HT-29 (cell line): Measurements from ENCODE around the gene NCK1. TPM values are rescaled to one million over a fixed set of nuclear protein-coding genes. Genes with fewer than 3 reads are reported as not detected.

Source experiments
- DNase-seq: peaks from one replicate; pipeline ENCODE4 v3.0.0-alpha.2; 2015; ENCODE audit warnings: low spot score
- total RNA-seq: library from RNA; depleted of rRNA; stranded (reverse); fragments of >200 nt; shearing (Covaris generic); gene quantifications from 2 replicates; pipeline ENCODE4 v1.2.3, GENCODE V29; 2014

Gene NCK1
- total RNA-seq, 1 experiment from 2014 or later, result 6.3 TPM

GRCh38 chr3:136908297-136908696, 46.3 kb downstream of the NCK1 start:
- DNase-seq, result no peak

DNA sequence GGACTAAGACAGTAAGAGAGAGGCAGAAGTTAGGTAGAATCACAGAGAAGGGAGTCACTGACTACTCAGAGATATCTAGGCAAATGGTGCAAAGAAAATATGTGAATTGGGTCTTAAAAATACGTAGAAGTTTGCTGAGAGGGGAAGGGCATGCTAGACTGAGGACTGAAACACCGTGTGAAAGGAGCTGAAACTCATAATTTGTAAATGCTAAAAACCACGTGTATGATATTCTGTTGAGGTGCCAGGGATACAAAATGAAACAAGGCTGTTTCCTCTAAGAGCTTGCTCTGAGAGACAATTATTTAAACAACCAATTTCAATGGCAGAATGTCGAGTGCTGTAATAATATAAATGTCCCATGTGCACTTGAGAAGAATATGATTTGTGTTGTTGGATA, 47.2 kb downstream of the NCK1 start:
- no peak for DNase-seq

DNA sequence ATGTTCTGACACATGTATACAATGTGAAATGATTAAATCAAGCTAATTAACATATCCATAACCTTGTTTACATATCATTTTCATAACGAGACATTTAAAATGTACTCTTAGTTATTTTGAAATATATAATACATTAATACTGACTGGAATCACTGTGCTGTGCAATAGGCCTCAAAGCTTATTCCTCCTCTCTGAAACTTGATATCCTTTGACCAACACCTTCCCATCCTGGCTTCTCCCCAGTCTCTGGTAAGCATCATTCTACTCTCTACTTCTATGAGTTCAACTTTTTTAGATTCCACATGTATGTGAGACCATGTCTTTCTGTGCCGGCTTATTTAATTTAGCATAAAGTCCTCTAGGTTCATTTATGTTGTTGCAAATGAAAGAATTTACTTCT, 48.7 kb downstream of the NCK1 start:
- DNase-seq, result no peak

DNA sequence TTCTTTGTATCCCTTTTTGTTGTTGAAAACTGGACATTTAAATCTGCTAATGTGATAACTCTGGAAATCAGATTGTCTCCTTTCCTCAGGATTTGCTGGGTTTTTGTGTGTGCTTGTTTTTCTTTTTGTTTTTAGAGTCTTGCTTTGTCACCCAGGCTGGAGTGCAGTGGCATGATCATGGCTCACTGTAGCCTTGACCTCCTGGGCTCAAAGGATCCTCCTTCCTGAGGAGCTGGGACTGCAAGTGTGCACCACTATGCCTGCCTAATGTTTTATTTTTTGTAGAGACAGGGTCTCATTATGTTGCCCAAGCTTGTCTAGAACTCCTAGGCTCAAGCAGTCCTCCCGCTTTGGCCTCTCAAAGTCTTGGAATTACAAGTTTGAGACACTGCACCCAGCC, 51.2 kb downstream of the NCK1 start:
- no peak for DNase-seq

DNA sequence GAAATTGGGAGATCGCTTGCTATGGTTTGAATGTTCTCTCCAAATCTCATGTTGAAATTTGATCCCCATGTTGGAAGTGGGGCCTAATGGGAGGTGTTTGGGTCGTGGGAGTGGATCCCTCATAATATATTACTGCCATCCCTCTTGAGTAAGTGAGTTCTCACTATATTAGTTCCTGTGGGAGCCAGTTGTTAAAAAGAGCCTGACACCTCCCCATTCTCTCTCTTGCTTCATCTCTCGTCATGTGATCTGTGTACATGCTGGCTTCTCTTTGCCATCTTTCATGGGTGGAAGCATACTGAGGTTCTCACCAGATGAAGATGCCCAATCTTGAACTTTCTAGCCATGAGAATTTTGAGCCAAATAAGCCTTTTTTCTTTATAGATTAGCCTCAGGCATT, 52.7 kb downstream of the NCK1 start:
- DNase-seq, result no peak

DNA sequence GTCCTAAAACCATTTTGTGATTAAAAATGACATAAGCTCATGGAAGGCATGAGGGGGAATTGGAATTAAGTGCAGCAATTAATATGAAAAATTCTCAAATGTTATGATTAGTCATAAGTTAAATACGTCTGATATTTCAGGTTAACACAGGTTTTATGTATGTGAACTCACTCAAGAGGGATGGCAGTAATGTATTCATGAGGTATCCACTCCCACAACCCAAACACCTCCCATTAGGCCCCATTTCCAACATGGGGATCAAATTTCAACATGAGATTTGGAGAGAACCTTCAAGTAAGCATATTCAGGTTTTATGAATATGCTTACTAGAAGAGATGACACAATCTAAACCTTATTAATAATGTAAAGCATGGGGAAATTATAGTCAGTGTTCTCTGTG, 54.2 kb downstream of the NCK1 start:
- DNase-seq, result no peak

- DNase-seq, result no peak
Measured at GRCh38 chr3:136919799-136920580, 58.0 kb downstream of the NCK1 start.

- no peak for DNase-seq
Measured at GRCh38 chr3:136920904-136921611, 59.0 kb downstream of the NCK1 start.

GRCh38 chr3:136925425-136926190, 63.6 kb downstream of the NCK1 start:
- DNase-seq, result no peak

- no peak for DNase-seq
Measured at GRCh38 chr3:136928240-136928639, 66.2 kb downstream of the NCK1 start.

GRCh38 chr3:136929977-136930670, 68.1 kb downstream of the NCK1 start:
- no peak for DNase-seq

- DNase-seq, result no peak
Measured at GRCh38 chr3:136931606-136932005, 69.6 kb downstream of the NCK1 start.

GRCh38 chr3:136932523-136932922, 70.5 kb downstream of the NCK1 start:
- DNase-seq, result no peak

GRCh38 chr3:136932978-136933772, 71.2 kb downstream of the NCK1 start:
- DNase-seq, result no peak

DNA sequence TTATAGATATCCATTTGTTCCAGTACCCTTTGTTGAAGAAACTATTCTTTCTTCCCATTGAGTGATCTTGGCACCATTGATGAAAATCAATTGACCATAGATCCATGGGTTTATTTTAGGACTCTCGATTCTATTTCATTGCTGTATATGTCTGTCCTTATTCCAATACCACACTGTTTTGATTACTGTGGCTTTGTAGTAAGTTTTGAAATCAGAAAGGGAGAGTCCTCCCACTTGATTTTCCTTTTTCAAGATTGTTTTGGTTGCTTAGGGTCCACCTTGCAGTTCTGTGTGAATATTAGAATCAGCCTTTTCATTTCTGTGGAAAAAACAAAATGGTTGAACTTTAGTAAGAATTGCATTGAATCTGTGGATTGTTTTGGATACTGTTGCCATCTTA, 75.2 kb downstream of the NCK1 start:
- no peak for DNase-seq

DNA sequence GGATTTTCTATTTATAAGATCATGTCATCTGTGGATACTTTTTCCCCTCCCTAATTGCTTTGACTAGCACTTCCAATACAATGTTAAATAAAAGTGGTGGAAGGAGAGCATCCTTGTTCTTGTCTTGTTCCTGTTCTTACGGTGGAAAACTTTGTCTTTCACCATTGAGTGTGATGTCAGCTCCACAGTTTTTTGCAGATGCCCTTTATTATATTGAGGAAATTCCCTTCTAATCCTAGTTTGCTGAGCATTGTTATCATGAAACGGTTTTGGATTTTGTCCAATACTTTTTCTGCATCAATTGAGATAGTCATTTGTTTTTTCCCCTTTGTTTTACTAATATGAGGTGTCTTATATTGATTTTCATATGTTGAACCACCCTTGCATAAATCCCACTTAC, 75.8 kb downstream of the NCK1 start:
- no peak for DNase-seq

DNA sequence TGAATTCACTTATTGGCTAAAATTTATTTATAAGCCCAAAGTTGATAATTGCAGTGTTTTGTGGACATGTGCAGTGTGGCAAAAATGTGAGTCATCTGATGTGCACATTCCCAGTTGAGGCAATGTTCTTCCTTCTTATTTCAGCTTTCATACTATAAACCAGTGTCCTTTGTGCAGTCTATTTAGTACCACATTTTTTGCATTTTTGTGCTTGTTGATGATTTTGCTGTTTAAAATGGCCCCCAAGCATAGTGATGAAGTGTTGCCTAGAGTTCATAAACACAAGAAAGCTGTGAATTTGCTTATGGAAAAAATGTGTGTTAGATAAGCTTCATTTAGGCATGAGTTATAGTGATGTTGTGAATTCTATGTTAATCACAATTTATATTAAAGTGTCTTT, 76.3 kb downstream of the NCK1 start:
- DNase-seq, result no peak

GRCh38 chr3:136939489-136939888, 77.5 kb downstream of the NCK1 start:
- DNase-seq, result no peak

GRCh38 chr3:136942803-136943202, 80.8 kb downstream of the NCK1 start:
- no peak for DNase-seq

DNA sequence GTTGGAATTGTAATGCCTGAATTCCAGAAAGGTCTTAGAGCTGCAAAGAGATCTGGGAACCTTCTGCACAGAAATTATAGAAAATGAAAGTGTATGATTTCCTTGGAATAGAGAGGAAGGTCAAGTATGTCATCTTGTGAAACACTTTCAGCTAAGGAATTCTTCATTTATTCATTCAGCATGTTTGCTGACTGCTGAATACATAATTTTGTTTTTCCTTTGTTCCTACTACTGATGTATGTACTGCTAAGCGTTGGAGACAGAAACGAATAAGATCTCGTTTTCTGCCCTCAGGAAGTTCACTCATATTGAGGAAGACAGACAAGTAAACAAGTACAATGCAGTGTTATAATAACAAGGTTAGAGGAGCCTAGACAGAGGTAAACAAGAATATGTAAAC, 81.4 kb downstream of the NCK1 start:
- DNase-seq, result no peak

DNA sequence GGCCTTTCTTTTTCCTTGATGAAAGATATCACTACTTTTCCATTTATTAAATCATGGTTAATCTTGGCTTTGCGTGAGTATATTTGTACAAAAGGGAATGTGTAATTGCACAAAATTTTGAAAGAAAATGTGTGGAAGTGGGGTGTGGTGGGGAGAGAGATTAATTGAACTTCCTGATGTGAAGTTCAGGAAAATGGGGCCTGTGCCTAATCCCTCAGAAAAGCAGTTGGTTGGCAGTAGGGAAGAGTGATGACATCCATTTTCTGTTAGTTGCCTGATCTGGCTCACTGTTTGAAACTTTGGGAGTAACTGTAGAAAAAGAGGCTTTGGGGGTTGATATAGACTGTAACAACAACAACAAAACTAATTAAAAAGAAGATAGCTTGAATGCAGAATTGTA, 85.0 kb downstream of the NCK1 start:
- DNase-seq, result no peak
